NCI-H2196 (cell line): ENCODE results near the gene KCNAB3.
"Not testable (repeated sequence)": the region's sequence is repeated elsewhere in the genome, so short reads cannot be mapped to it uniquely, and the experiment has no call there.

Experiments used
- DNase-seq: peaks from one replicate; lab custom pipeline; 2025; ENCODE audit not compliant: unreplicated experiment; lab: John Stamatoyannopoulos, UW

Gene KCNAB3

DNA sequence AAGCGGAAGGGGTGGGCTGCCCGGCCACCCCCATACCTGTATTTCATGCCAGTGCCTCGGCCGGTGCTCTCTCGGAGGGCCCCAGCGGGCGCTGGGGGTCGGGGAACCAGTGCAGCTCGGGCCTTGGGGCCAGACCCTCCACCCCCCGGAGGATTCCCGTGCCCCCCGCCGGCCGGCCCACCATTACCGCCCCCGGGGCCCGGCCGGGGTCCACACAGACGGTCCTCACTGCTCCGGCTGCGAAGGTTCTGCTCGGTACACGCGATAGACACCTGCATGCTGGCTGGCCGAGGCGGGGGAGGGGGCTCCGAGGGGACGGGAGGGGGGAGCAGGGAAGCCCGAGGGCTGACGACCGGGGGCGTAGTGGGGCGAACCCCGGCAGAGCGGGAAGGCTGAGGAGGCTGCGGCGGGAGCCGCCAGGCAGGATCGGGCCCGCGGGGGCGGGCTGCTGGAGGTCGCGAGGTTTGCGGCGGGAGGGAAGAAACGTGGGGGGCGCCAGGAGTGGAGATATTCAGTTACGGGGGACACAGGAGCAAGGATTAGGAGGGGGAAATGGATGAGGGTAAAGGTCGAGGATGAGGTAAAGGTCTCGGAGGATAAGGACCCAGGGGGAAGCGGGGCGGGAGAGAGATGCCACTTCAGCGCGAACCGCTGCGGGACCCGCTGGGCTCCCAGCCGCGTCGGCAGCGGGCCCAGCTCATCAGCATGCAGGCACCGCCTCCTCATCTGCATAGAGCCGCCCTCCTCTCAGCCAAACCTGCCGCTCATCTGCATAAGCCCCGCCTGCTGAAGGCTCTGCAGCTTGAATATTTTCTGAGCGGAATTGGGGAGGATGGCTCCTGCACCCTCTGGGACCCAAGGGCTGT, at the start of gene KCNAB3:
Gene KCNAB3, minus strand, starts transcription at position 699 of the 866 bp plus-strand sequence. Its CDS starts 421 bp downstream, at position 278.
- DNase-seq, result no peak

DNA sequence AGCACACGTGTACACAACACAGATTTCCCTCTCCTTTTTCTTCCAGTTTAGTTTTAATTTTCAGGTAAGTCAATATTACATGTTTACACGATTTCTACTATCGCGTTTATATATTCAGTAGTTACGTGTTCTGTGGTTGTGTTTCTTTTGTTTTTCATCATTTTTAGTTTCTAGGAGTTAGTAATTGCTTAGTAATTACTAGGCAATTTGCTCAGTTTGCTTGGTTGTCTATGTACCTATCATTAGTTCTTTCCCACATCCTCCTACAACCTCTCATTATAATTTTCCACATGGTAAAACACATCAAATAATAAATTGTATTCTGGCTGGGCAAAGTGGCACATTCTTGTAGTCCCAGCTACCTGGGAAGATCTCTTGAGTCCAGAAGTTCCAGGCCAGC, 48.1 kb upstream of the KCNAB3 start:
- no peak for DNase-seq

- DNase-seq, result no peak
Measured at GRCh38 chr17:7977039-7977438, 47.4 kb upstream of the KCNAB3 start.

- no peak for DNase-seq
Measured at GRCh38 chr17:7974638-7975131, 45.0 kb upstream of the KCNAB3 start.

DNA sequence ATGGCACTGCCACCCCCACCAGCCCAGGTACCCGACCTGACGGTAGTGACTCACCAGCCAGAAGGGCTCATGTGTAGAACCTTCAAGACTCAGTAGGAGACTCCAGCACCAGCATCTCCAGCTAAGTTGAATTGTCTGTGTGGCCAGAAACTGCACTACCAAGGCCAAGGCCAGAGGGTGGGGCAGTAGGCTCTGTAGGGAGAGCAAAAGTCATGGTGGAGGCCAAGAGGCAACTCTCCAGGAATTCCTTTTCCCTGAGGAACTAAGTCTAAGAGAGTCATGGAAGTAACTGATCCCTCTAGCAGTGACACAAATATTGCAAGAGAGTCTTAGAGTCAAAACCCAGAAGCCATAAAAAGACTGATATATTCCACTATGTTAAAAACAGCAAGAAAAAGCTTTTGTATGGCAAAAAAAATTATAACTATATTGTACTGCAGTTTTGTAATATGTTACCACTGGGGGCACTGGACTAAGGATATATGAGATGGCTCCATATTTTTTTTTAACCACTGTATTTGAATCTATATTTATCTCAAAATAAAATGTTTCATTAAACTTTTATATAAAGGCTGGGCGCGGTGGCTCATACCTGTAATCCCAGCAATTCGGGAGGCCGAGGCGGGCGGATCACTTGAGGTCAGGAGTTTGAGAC, 42.6 kb upstream of the KCNAB3 start:
- no peak for DNase-seq

DNA sequence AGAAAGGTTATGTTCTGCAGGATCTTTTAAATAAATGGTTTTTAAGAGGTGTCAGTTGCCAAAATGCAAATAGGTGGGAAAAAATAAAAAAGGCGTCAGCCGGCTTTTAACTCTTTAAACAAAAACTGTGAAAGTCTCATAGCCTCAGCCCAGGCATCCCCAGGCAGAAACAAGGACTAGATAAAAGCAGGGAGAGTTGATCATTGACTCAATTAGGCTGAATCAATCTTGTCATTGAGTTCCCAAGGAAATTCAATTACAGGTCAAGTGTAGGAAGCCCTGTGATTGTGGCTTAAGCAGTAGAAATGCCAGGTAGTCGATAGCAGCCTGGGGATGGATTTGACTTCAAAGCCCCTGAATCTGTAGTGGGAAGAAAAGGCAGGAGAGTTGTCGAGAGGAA, 42.0 kb upstream of the KCNAB3 start:
- DNase-seq, result no peak

- no peak for DNase-seq
Measured at GRCh38 chr17:7969433-7969832, 39.8 kb upstream of the KCNAB3 start.

- no peak for DNase-seq
Measured at GRCh38 chr17:7967751-7968150, 38.1 kb upstream of the KCNAB3 start.

GRCh38 chr17:7961421-7961820, 31.8 kb upstream of the KCNAB3 start:
- DNase-seq, result no peak

GRCh38 chr17:7959503-7960253, 30.0 kb upstream of the KCNAB3 start:
- DNase-seq, result no peak

DNA sequence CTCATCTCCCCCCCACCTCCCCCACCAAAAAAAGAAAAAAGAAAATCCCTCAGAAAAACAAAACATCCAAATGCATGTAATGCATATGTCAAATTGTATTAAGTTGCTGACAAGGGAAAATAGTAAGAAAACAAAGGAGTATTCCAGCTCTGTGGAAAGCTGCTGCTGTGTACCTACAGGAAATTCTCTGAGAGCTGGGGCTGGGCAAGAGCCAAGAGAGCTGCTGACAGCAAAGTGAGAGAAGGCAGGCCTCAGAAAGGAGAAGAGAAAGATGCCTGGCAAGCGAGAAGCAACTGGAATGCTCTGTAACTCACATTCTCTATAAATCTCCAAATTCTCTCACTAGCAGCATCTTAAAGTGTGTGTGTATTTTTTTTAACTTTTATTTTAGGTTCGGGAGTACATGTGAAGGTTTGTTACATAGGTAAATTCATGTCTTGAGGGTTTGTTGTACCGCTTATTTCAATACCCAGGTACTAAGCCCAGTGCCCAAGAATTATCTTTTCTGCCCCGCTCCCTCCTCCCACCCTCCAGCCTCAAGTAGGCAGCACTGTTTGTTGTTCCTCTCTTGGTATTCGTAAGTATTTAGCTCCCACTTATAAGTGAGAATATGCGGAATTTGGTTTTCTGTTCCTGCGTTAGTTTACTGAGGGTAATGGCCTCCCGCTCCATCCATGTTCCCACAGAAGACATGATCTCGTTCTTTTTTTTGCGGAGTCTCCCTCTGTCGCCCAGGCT, 26.7 kb upstream of the KCNAB3 start:
- DNase-seq, result no peak

GRCh38 chr17:7955414-7956227, 26.0 kb upstream of the KCNAB3 start:
- DNase-seq, result no peak

- not testable (repeated sequence) for DNase-seq
Measured at GRCh38 chr17:7953266-7953665, 23.6 kb upstream of the KCNAB3 start.

DNA sequence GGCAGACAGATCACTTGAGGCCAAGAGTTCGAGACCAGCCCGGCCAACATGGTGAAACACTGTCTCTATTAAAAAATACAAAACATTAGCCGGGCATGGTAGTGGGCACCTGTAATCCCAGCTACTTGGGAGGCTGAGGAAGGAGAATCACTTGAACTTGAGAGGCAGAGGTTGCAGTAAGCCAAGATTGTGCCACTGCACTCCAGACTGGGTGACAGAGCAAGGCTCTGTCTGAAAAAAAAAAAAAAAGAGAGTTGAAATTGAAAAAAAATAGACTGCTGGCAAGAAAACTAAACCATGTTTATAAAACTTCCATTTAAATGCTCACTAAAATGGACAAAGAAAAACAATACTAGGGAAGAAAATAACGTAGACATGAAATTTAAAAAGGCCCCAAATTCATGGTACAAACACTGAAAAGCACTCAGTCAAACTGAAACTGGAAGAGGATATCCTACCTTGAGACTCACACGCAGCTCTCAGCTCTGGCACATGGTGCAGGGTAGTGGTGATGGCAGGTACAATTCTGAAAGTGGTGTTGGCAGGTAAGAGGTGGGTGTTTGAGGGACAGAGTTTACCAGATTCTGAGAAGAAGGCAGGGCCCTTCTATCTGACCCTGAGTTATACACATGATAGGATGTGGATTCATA, 21.6 kb upstream of the KCNAB3 start:
- DNase-seq, result no peak

DNA sequence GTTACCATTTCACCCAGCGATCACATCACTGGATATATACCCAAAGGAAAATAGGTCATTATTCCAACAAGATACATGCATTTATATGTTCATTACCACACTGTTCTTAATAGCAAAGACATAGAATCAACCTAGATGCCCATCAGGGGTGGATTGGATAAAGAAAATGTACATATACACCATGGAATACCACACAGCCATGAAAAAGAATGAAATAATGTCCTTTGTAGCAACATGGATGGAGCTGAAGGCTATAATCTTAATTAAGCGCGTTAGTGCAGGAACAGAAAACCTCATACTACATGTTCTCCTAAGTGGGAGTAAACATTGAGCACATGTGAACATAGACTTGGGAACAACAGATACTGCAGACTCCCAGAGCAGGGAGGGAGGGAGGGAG, 20.9 kb upstream of the KCNAB3 start:
- DNase-seq, result no peak

GRCh38 chr17:7947651-7948050, 18.0 kb upstream of the KCNAB3 start:
- no peak for DNase-seq

GRCh38 chr17:7946441-7946840, 16.8 kb upstream of the KCNAB3 start:
- DNase-seq, result no peak

DNA sequence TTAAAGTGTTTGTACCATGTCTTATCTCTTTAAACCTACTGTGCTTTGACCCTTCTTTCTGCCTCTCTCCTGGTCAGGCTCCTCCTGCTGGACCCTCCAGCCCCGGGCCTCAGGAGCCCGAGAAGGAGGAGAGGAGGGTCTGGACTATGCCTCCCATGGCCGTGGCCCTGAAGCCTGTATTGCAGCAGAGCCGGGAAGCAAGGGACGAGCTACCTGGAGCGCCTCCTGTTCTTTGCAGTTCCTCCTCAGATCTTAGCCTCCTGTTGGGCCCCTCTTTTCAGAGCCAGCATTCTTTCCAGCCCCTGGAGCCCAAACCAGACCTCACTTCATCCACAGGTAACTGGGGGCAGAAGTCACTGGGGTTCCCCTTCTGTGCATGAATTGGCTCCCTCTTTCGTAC, 16.0 kb upstream of the KCNAB3 start:
- no peak for DNase-seq

GRCh38 chr17:7944326-7944725, 14.7 kb upstream of the KCNAB3 start:
- DNase-seq, result no peak

DNA sequence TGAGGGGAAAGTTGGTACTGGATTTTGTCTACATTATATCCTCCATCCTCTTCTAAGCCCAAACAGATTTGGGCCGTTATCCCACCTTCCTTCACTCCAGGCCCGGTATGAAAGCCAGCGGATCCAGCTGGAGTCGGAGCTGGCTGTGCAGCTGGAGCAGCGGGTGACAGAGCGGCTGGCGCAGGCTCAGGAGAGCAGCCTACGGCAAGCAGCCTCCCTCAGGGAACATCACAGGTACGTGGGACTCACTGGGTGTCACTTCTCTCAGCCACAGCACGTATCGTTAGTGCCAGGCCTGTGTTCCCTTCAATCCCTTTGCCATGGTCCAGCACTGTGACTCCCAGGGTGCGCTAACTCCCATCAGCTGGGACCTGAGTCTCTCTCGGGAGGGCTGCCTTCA, 13.6 kb upstream of the KCNAB3 start:
- DNase-seq, result no peak
